Hepatocyte (in vitro differentiated cells): ENCODE data around the gene SSBP3. TPM values are rescaled to one million over a fixed set of nuclear protein-coding genes. Genes with fewer than 3 reads are reported as not detected.
A peak's percentile ranks its signal among the peaks of the same experiment; 100 is the strongest.

Experiments
- DNase-seq: peaks from one replicate; pipeline ENCODE4 v3.0.0-alpha.2; 2016; ENCODE audit warnings: low spot score
- H2AFZ ChIP-seq: fragments of 200-600 bp; sonication (generic); 2 replicates; pipeline ENCODE4 v1.6.0; 2016; ENCODE audit warnings: antibody characterized with exemption, mild to moderate bottlenecking
- H3K27ac ChIP-seq: fragments of 200-600 bp; sonication (generic); 2 replicates; pipeline ENCODE4 v1.5.1; 2016; ENCODE audit warnings: mild to moderate bottlenecking
- H3K27me3 ChIP-seq: fragments of 200-600 bp; sonication (generic); 2 replicates; pipeline ENCODE4 v1.6.1; 2016
- H3K36me3 ChIP-seq: fragments of 200-600 bp; sonication (generic); replicated peaks from 2 replicates; pipeline ENCODE4 v1.5.1; 2016; ENCODE audit warnings: low read depth; ENCODE audit not compliant: insufficient read depth
- H3K4me1 ChIP-seq: fragments of 200-600 bp; sonication (generic); 2 replicates; pipeline ENCODE4 v1.5.1; 2016; ENCODE audit warnings: mild to moderate bottlenecking, moderate library complexity; ENCODE audit not compliant: insufficient read depth
- H3K4me2 ChIP-seq: fragments of 200-600 bp; sonication (generic); 2 replicates; pipeline ENCODE4 v1.6.0; 2016
- H3K4me3 ChIP-seq: fragments of 200-600 bp; sonication (generic); 2 replicates; pipeline ENCODE4 v1.5.1; 2016; ENCODE audit warnings: mild to moderate bottlenecking
- H3K79me2 ChIP-seq: fragments of 200-600 bp; sonication (generic); 2 replicates; pipeline ENCODE4 v1.6.0; 2017; ENCODE audit warnings: mild to moderate bottlenecking
- H3K9me2 ChIP-seq: fragments of 200-600 bp; sonication (generic); replicated peaks from 2 replicates; pipeline ENCODE4 v1.6.0; 2017; ENCODE audit warnings: mild to moderate bottlenecking; ENCODE audit not compliant: insufficient read depth
- H3K9me3 ChIP-seq: fragments of 200-600 bp; sonication (generic); 2 replicates; pipeline ENCODE4 v1.5.1; 2016; ENCODE audit warnings: low read depth, mild to moderate bottlenecking
- H4K20me1 ChIP-seq: fragments of 200-600 bp; sonication (generic); 2 replicates; pipeline ENCODE4 v1.6.0; 2016; ENCODE audit warnings: mild to moderate bottlenecking; ENCODE audit not compliant: insufficient read depth, poor library complexity, severe bottlenecking
- CTCF ChIP-seq: fragments of 200-600 bp; sonication (generic); IDR thresholded peaks from 2 replicates; pipeline ENCODE4 v1.5.1; 2016; ENCODE audit warnings: antibody characterized with exemption, mild to moderate bottlenecking; ENCODE audit not compliant: poor library complexity
- EZH2 ChIP-seq: fragments of 200-600 bp; sonication (generic); IDR thresholded peaks from 2 replicates; pipeline ENCODE4 v1.6.1; 2016; ENCODE audit warnings: antibody characterized with exemption, mild to moderate bottlenecking, borderline replicate concordance
- EZH2phosphoT487 ChIP-seq: fragments of 200-600 bp; sonication (generic); IDR thresholded peaks from one replicate; pipeline ENCODE4 v1.6.1; 2018; ENCODE audit warnings: antibody characterized with exemption, mild to moderate bottlenecking, low read depth, moderate library complexity; ENCODE audit not compliant: unreplicated experiment, severe bottlenecking
- WGBS: methylation state at CpG from one replicate; pipeline ENCODE4 v1.1.6; 2016; ENCODE audit warnings: low lambda C conversion rate; ENCODE audit errors: missing lambda C conversion rate; 5-methylcytosine and 5-hydroxymethylcytosine counted together
- polyA plus RNA-seq: library from polyadenylated mRNA; unstranded; fragments of >200 nt; fragmentation: Nextera tagmentation; extraction: Ambion mirVana; gene quantifications from 2 replicates; pipeline ENCODE4 v1.2.1, GENCODE V29; 2016
- total RNA-seq: library from RNA; depleted of rRNA; stranded (reverse); fragments of >200 nt; gene quantifications from 2 replicates; pipeline ENCODE4 v1.2.3, GENCODE V29; 2014

Gene SSBP3
- total and polyA plus RNA-seq, 2 experiments from 2014 or later, result 25.8 to 47.2 TPM

- 79% methylated on average over 3 of the region's 3 CpGs for WGBS
- no peak for DNase-seq
- H3K27me3 ChIP-seq, result no peaks in the 10 kb centered on the region
- no peaks in the 10 kb centered on the region for H3K79me2 ChIP-seq
- H3K4me3 ChIP-seq, result no peak overlapping the region
- no peaks in the 10 kb centered on the region for H3K36me3 ChIP-seq
- H3K4me1 ChIP-seq, result peaks cover 5% of the 10 kb centered on the region
- no peaks in the 10 kb centered on the region for H4K20me1 ChIP-seq
- H2AFZ ChIP-seq, result no peak overlapping the region
- no peak for TF ChIP-seq EZH2
- TF ChIP-seq CTCF, result no peak
- no peak for TF ChIP-seq EZH2phosphoT487
- H3K9me3 ChIP-seq, result no peaks in the 10 kb centered on the region
- H3K9me2 ChIP-seq, result no peaks in the 10 kb centered on the region
- no peak overlapping the region for H3K4me2 ChIP-seq
- peak overlapping the region; percentile 59 for H3K27ac ChIP-seq
Observed at GRCh38 chr1:54219688-54220003, 186.5 kb downstream of the SSBP3 start.

- Histone ChIP-seq H3K4me2 (no peak overlapping the region), H3K9me2 (no peaks in the 10 kb centered on the region), H3K27ac (peak overlapping the region; percentile 59), H3K79me2 (no peaks in the 10 kb centered on the region), H3K36me3 (no peaks in the 10 kb centered on the region), H2AFZ (no peak overlapping the region), H3K9me3 (no peaks in the 10 kb centered on the region), H3K4me1 (peaks cover 5% of the 10 kb centered on the region), H4K20me1 (no peaks in the 10 kb centered on the region), H3K27me3 (no peaks in the 10 kb centered on the region), H3K4me3 (no peak overlapping the region)
- 78% methylated on average over 11 of the region's 11 CpGs for WGBS
- TF ChIP-seq CTCF (no peak), EZH2 (no peak), EZH2phosphoT487 (no peak)
- no peak for DNase-seq
Observed at GRCh38 chr1:54218883-54219687, 187.1 kb downstream of the SSBP3 start.

GRCh38 chr1:54215523-54215922 lies 190.7 kb downstream of the SSBP3 start:
- no peak overlapping the region for H3K27ac ChIP-seq
- H4K20me1 ChIP-seq, result no peaks in the 10 kb centered on the region
- no peak overlapping the region for H3K4me3 ChIP-seq

More at GRCh38 chr1:54215523-54215922, 190.7 kb downstream of the SSBP3 start:
- no peak overlapping the region for H2AFZ ChIP-seq
- H3K36me3 ChIP-seq, result no peaks in the 10 kb centered on the region
- no peaks in the 10 kb centered on the region for H3K9me2 ChIP-seq
- DNase-seq, result no peak
- no peaks in the 10 kb centered on the region for H3K27me3 ChIP-seq
- no peaks in the 10 kb centered on the region for H3K79me2 ChIP-seq
- TF ChIP-seq EZH2, result no peak
- no peak for TF ChIP-seq EZH2phosphoT487
- TF ChIP-seq CTCF, result no peak
- H3K9me3 ChIP-seq, result no peaks in the 10 kb centered on the region
- no peak overlapping the region for H3K4me2 ChIP-seq
- 96% methylated on average over 9 of the region's 9 CpGs for WGBS
- peaks cover 5% of the 10 kb centered on the region for H3K4me1 ChIP-seq
